Sigmoid colon (tissue), 7 donors: Measurements from ENCODE around the gene RPL10. TPM values are rescaled to one million over a fixed set of nuclear protein-coding genes. Genes with fewer than 3 reads are reported as not detected.

Experiments used
- DNase-seq: peaks from one replicate; pipeline ENCODE4 v3.0.0-alpha.2; 2019
- H3K27ac ChIP-seq, 4 donors: fragments of 200-600 bp; sonication (generic); one replicate each; pipeline ENCODE4 v1.5.1; 2016 to 2019; ENCODE audit warnings: mild to moderate bottlenecking in 1 of 4
- H3K27me3 ChIP-seq, 3 donors: fragments of 200-600 bp; sonication (generic); one replicate each; pipeline ENCODE4 v1.5.1; 2019; ENCODE audit warnings: mild to moderate bottlenecking in 1 of 3
- H3K36me3 ChIP-seq, 4 donors: fragments of 200-600 bp; sonication (generic); one replicate each; pipeline ENCODE4 v1.5.1; 2016 to 2019
- H3K4me1 ChIP-seq, 4 donors: fragments of 200-600 bp; sonication (generic); one replicate each; pipeline ENCODE4 v1.5.1; 2017 to 2019
- H3K4me3 ChIP-seq, 4 donors: fragments of 200-600 bp; sonication (generic); one replicate each; pipeline ENCODE4 v1.5.1; 2017 to 2019; ENCODE audit warnings: mild to moderate bottlenecking in 2 of 4, moderate library complexity in 1 of 4
- H3K9me3 ChIP-seq, 4 donors: fragments of 200-600 bp in 3 of 4; sonication (generic) in 3 of 4; one replicate each; pipeline versions ENCODE4 v1.5.1 to v1.6.1; 2013 to 2019
- CTCF ChIP-seq, 4 experiments: fragments of 450-650 bp in 3 of 4; fragments of 200-600 bp in 1 of 4; IDR thresholded peaks; one replicate each; pipeline ENCODE4 v1.5.1; 2016 to 2019; ENCODE audit warnings: antibody characterized with exemption in 4 of 4, mild to moderate bottlenecking in 3 of 4, moderate library complexity in 2 of 4
- EP300 ChIP-seq, 4 donors: sonication (generic); formaldehyde crosslinking; IDR thresholded peaks; one replicate each; pipeline ENCODE4 v1.6.1; 2017; ENCODE audit warnings: antibody characterized with exemption in 4 of 4
- POLR2A ChIP-seq, 2 donors: fragments of 450-650 bp; IDR thresholded peaks; one replicate each; pipeline ENCODE4 v1.6.1; 2016; ENCODE audit warnings: antibody characterized with exemption in 2 of 2, mild to moderate bottlenecking in 2 of 2, moderate library complexity in 2 of 2
- POLR2AphosphoS5 ChIP-seq, 4 donors: sonication (generic); formaldehyde crosslinking; IDR thresholded peaks; one replicate each; pipeline ENCODE4 v1.6.1; 2017; ENCODE audit warnings: antibody characterized with exemption in 4 of 4
- WGBS, 2 donors: extraction: QIAGEN DNeasy Blood & Tissue Kit; methylation state at CpG; one replicate each; pipeline ENCODE4 v1.1.7; 2013; 5-methylcytosine and 5-hydroxymethylcytosine counted together
- intact Hi-C: fragments of 100-400 bp; cut with DNase I; formaldehyde crosslinking; loops from one replicate; pipeline ENCODE4 v1.15.1; 2023
- polyA plus RNA-seq, 3 donors: library from polyadenylated mRNA; stranded (reverse); fragments of 200-250 nt; gene quantifications; one replicate each; pipeline ENCODE4 v1.2.3, GENCODE V29; 2013
- total RNA-seq, 4 donors: library from RNA; depleted of rRNA; stranded (reverse); fragments of >200 nt; gene quantifications; one replicate each; pipeline ENCODE4 v1.1.0, GENCODE V29; 2016
- donor health status: healthy with polysubstance abuse.
- donor health status: Bipolar disorder and iron deficiency.
- donor health status: healthy.

Gene RPL10
- total and polyA plus RNA-seq, 7 donors = 3,138 to 8,651 (median 5,003) TPM

- peak overlapping the region; percentile 48 to 76 (median 70) for H3K4me3 ChIP-seq
- intact Hi-C loops = loop anchor here (5.0 kb wide), 1 partner anchor 49 kb away; the partner anchor contains the start of gene UBL4A
- TF ChIP-seq POLR2AphosphoS5 (IDR thresholded peaks at IDR 0.05) (no peak), POLR2A (IDR thresholded peaks at IDR 0.05) (no peak)
- WGBS, 2 donors = 67 to 71% methylated on average over 28 of the region's 28 CpGs
- peaks cover 0 to 27% (median 13%) of the 10 kb centered on the region in 4 donors for H3K4me1 ChIP-seq
- H3K9me3 ChIP-seq = no peaks in the 10 kb centered on the region
- no peak for DNase-seq
- peaks cover 0 to 53% (median 19%) of the 10 kb centered on the region in 4 donors for H3K36me3 ChIP-seq
- no peaks in the 10 kb centered on the region for H3K27me3 ChIP-seq
- H3K27ac ChIP-seq = peak overlapping the region; percentile 85 to 93 (median 88)
Observed at GRCh38 chrX:154437971-154438893, 40.1 kb downstream of the RPL10 start.

- intact Hi-C loops = loop anchor here (5.0 kb wide), 1 partner anchor 47 kb away; the partner anchor contains the start of gene UBL4A
- Histone ChIP-seq H3K27me3 (no peaks in the 10 kb centered on the region), H3K9me3 (no peaks in the 10 kb centered on the region), H3K36me3 (peaks cover 0 to 39% (median 19%) of the 10 kb centered on the region in 4 donors), H3K4me3 (no peak overlapping the region), H3K4me1 (peaks cover 0 to 36% (median 23%) of the 10 kb centered on the region in 4 donors), H3K27ac (no peak overlapping the region)
- no peak for DNase-seq
- WGBS, 2 donors = 93 to 95% methylated on average over 17 to 18 of the region's 18 CpGs
- TF ChIP-seq POLR2A (IDR thresholded peaks at IDR 0.05) (no peak), EP300 (IDR thresholded peaks at IDR 0.05) (no peak), POLR2AphosphoS5 (IDR thresholded peaks at IDR 0.05) (no peak), CTCF (IDR thresholded peaks at IDR 0.05) (no peak)
Observed at GRCh38 chrX:154439841-154440240, 41.7 kb downstream of the RPL10 start.

- intact Hi-C loops = no loop called here
- Histone ChIP-seq H3K9me3 (no peaks in the 10 kb centered on the region), H3K36me3 (peaks cover 0 to 30% (median 19%) of the 10 kb centered on the region in 4 donors), H3K4me3 (no peak overlapping the region), H3K4me1 (peaks cover 0 to 46% (median 31%) of the 10 kb centered on the region in 4 donors), H3K27me3 (no peaks in the 10 kb centered on the region), H3K27ac (no peak overlapping the region)
- 91% methylated on average over 17 of the region's 17 CpGs for WGBS, 2 donors
- TF ChIP-seq POLR2A (IDR thresholded peaks at IDR 0.05) = no peak
- TF ChIP-seq EP300 (IDR thresholded peaks at IDR 0.05) = no peak
- no peak for DNase-seq
Observed at GRCh38 chrX:154440623-154441357, 42.6 kb downstream of the RPL10 start.

GRCh38 chrX:154441564-154441963 is 43.4 kb downstream of the RPL10 start:
- peaks cover 0 to 42% (median 35%) of the 10 kb centered on the region in 4 donors for H3K4me1 ChIP-seq
- no peak for TF ChIP-seq EP300 (IDR thresholded peaks at IDR 0.05)
- no peak for TF ChIP-seq CTCF (IDR thresholded peaks at IDR 0.05)
- TF ChIP-seq POLR2AphosphoS5 (IDR thresholded peaks at IDR 0.05) = no peak
- no peak for TF ChIP-seq POLR2A (IDR thresholded peaks at IDR 0.05)
- no peak for DNase-seq
- intact Hi-C loops = no loop called here
- H3K27me3 ChIP-seq = no peaks in the 10 kb centered on the region
- H3K36me3 ChIP-seq = peaks cover 0 to 29% (median 19%) of the 10 kb centered on the region in 4 donors
- no peak overlapping the region for H3K4me3 ChIP-seq
- 90 to 95% methylated on average over 11 of the region's 11 CpGs for WGBS, 2 donors
- H3K27ac ChIP-seq = no peak overlapping the region
- no peaks in the 10 kb centered on the region for H3K9me3 ChIP-seq

- Histone ChIP-seq H3K9me3 (no peaks in the 10 kb centered on the region), H3K27me3 (no peaks in the 10 kb centered on the region), H3K27ac (no peak overlapping the region), H3K36me3 (peaks cover 0 to 29% (median 19%) of the 10 kb centered on the region in 4 donors), H3K4me1 (peaks cover 0 to 43% (median 36%) of the 10 kb centered on the region in 4 donors), H3K4me3 (no peak overlapping the region)
- intact Hi-C loops = no loop called here
- TF ChIP-seq EP300 (IDR thresholded peaks at IDR 0.05) (no peak), POLR2A (IDR thresholded peaks at IDR 0.05) (no peak), CTCF (IDR thresholded peaks at IDR 0.05) (no peak), POLR2AphosphoS5 (IDR thresholded peaks at IDR 0.05) (no peak)
- WGBS, 2 donors = 74 to 83% methylated on average over 21 of the region's 21 CpGs
- no peak for DNase-seq
Observed at GRCh38 chrX:154441984-154442707, 44.0 kb downstream of the RPL10 start.
